ENCODE measurements around the gene NUP85. TPM values are rescaled to one million over a fixed set of nuclear protein-coding genes. Genes with fewer than 3 reads are reported as not detected.

NUP85 gene
- total RNA-seq, 4 donors from 2014 or later: 28.9 to 48.8 (median 41.0) TPM

- TF ChIP-seq CTCF (IDR thresholded peaks at IDR 0.05; ENCODE audit: low read depth): no peak
Measured at GRCh38 chr17:75267411-75268232, 62.1 kb downstream of the NUP85 start.

GRCh38 chr17:75269844-75270217 is 64.4 kb downstream of the NUP85 start:
- no peak for TF ChIP-seq CTCF (IDR thresholded peaks at IDR 0.05; ENCODE audit: low read depth)

- no peak for TF ChIP-seq CTCF (IDR thresholded peaks at IDR 0.05; ENCODE audit: low read depth)
Measured at GRCh38 chr17:75270218-75270965, 64.9 kb downstream of the NUP85 start.

- no peak for TF ChIP-seq CTCF (IDR thresholded peaks at IDR 0.05; ENCODE audit: low read depth)
Measured at GRCh38 chr17:75270966-75271232, 65.4 kb downstream of the NUP85 start, which contains the start of gene MIF4GD. Gene MIF4GD (minus strand): TSS chr17:75271231. CDS start chr17:75270195, 1,036 bp downstream.

- TF ChIP-seq CTCF (IDR thresholded peaks at IDR 0.05; ENCODE audit: low read depth): no peak
Measured at GRCh38 chr17:75271233-75271954, 65.9 kb downstream of the NUP85 start.

GRCh38 chr17:75271955-75272847 is 66.7 kb downstream of the NUP85 start:
- TF ChIP-seq CTCF (IDR thresholded peaks at IDR 0.05; ENCODE audit: low read depth): no peak

Data from subcutaneous adipose tissue (tissue), 4 donors.